HUES48 (cell line): Measurements from ENCODE around the gene MARS2.
"Not testable (repeated sequence)": the region's sequence is repeated elsewhere in the genome, so short reads cannot be mapped to it uniquely, and the experiment has no call there.

Experiments
- H3K27ac ChIP-seq: one replicate; pipeline ENCODE4 v1.7.0; 2013; ENCODE audit warnings: low read depth, low read length, inconsistent platforms
- H3K27me3 ChIP-seq: 2 replicates; pipeline ENCODE4 v1.6.1; 2013; ENCODE audit warnings: mild to moderate bottlenecking, low read length; ENCODE audit not compliant: control insufficient read depth, insufficient read depth
- H3K36me3 ChIP-seq: 2 replicates; pipeline ENCODE4 v1.6.1; 2013; ENCODE audit warnings: low read length; ENCODE audit not compliant: control insufficient read depth, insufficient read depth
- H3K4me1 ChIP-seq: 2 replicates; pipeline ENCODE4 v1.6.1; 2013; ENCODE audit warnings: mild to moderate bottlenecking, low read length; ENCODE audit not compliant: control insufficient read depth, insufficient read depth
- H3K4me3 ChIP-seq: 2 replicates; pipeline ENCODE4 v1.5.1; 2013; ENCODE audit warnings: mild to moderate bottlenecking, low read depth, low read length
- H3K9ac ChIP-seq: 2 replicates; pipeline ENCODE4 v1.6.1; 2013; ENCODE audit warnings: mild to moderate bottlenecking, low read depth, low read length, moderate library complexity
- H3K9me3 ChIP-seq: 2 replicates; pipeline ENCODE4 v1.6.1; 2013; ENCODE audit warnings: low read length; ENCODE audit not compliant: control insufficient read depth, insufficient read depth

Gene MARS2

DNA sequence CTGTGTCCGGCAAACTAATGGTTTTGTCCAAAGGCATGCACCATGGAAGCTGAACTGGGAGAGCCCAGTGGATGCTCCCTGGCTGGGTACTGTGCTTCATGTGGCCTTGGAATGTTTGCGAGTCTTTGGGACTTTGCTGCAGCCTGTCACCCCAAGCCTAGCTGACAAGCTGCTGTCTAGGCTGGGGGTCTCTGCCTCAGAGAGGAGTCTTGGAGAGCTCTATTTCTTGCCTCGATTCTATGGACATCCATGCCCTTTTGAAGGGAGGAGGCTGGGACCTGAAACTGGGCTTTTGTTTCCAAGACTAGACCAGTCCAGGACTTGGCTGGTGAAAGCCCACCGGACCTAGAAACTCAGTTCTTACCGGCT is 1.7 kb downstream of the MARS2 start:
- peaks cover 25% of the 10 kb centered on the region for H3K4me1 ChIP-seq
- H3K9ac ChIP-seq = no peak overlapping the region
- H3K4me3 ChIP-seq = peak overlapping the region; percentile 99
- no peak overlapping the region for H3K27ac ChIP-seq
- no peaks in the 10 kb centered on the region for H3K9me3 ChIP-seq
- H3K27me3 ChIP-seq = no peaks in the 10 kb centered on the region
- H3K36me3 ChIP-seq = peaks cover 30% of the 10 kb centered on the region

GRCh38 chr2:197707316-197708213 is 2.4 kb downstream of the MARS2 start:
- H3K9ac ChIP-seq = no peak overlapping the region
- no peaks in the 10 kb centered on the region for H3K27me3 ChIP-seq
- H3K9me3 ChIP-seq = no peaks in the 10 kb centered on the region
- peaks cover 25% of the 10 kb centered on the region for H3K4me1 ChIP-seq
- H3K36me3 ChIP-seq = peaks cover 36% of the 10 kb centered on the region
- H3K27ac ChIP-seq = no peak overlapping the region
- H3K4me3 ChIP-seq = peak overlapping the region; percentile 99

DNA sequence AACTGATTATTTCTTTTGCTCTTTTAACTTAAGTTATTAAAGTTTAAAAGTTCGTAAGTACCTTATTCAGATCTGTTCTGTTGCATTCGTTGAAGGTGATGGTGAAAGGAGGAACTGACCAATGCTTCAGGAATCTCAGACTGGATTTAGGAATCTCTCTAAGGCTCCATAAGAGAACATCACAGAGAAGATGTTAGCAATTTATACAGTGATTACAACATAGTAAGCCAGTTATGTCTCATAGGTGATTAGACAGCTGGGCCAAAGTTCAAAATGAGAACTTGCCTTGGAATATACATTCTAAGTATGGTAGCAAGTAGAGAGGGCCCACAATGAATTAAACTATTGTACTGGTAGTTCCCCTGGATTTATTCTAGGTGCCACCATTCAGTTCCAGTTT is 3.2 kb downstream of the MARS2 start:
- peaks cover 40% of the 10 kb centered on the region for H3K36me3 ChIP-seq

GRCh38 chr2:197709140-197709539 is 4.0 kb downstream of the MARS2 start:
- not testable (repeated sequence) for H3K27me3 ChIP-seq, H3K9me3 ChIP-seq, H3K9ac ChIP-seq, H3K27ac ChIP-seq
- Histone ChIP-seq H3K4me1 (peaks cover 21% of the 10 kb centered on the region), H3K36me3 (peaks cover 40% of the 10 kb centered on the region), H3K4me3 (0 out of 2 replicates have a peak overlapping the region, but pooled peaks have one; percentile 99)

More for the DNA sequence above, 3.2 kb downstream of the MARS2 start:
- Histone ChIP-seq H3K27me3 (no peaks in the 10 kb centered on the region), H3K4me3 (peak overlapping the region; percentile 99), H3K9ac (no peak overlapping the region), H3K27ac (no peak overlapping the region), H3K9me3 (no peaks in the 10 kb centered on the region), H3K4me1 (peaks cover 25% of the 10 kb centered on the region)

- peaks cover 15% of the 10 kb centered on the region for H3K4me1 ChIP-seq
- H3K9me3 ChIP-seq = no peaks in the 10 kb centered on the region
- H3K36me3 ChIP-seq = peaks cover 40% of the 10 kb centered on the region
- H3K4me3 ChIP-seq = no peak overlapping the region
- no peaks in the 10 kb centered on the region for H3K27me3 ChIP-seq
- H3K9ac ChIP-seq = no peak overlapping the region
- H3K27ac ChIP-seq = no peak overlapping the region
Measured at GRCh38 chr2:197710424-197711042, 5.4 kb downstream of the MARS2 start.

DNA sequence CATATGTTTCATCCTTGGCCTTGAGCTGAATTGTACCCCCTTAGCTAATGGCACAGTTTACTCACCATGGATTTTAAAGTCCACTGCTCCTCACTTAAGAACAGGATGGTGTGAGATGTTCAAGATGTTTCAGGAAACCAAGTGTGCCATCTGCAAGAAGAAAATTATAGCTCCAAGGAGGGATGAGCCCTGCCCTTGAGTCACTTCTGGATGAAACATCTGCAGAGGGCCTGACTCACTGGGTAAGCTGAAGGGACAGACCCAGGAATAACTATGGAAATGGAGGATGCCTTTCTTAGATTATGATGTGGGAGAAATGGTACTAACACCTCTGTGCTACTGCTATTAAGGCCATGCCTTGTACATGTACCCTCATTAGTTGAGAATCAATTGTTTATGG is 6.4 kb downstream of the MARS2 start:
- Histone ChIP-seq H3K9ac (no peak overlapping the region), H3K36me3 (peaks cover 43% of the 10 kb centered on the region), H3K4me1 (peaks cover 15% of the 10 kb centered on the region), H3K27me3 (no peaks in the 10 kb centered on the region), H3K4me3 (no peak overlapping the region), H3K27ac (no peak overlapping the region), H3K9me3 (no peaks in the 10 kb centered on the region)

GRCh38 chr2:197713271-197713670 is 8.1 kb downstream of the MARS2 start:
- Histone ChIP-seq H3K36me3 (peaks cover 42% of the 10 kb centered on the region), H3K4me1 (peaks cover 8% of the 10 kb centered on the region), H3K4me3 (no peak overlapping the region), H3K9ac (no peak overlapping the region), H3K9me3 (no peaks in the 10 kb centered on the region), H3K27ac (no peak overlapping the region), H3K27me3 (no peaks in the 10 kb centered on the region)

GRCh38 chr2:197717863-197718262 is 12.7 kb downstream of the MARS2 start:
- Histone ChIP-seq H3K9me3 (no peaks in the 10 kb centered on the region), H3K27me3 (no peaks in the 10 kb centered on the region), H3K36me3 (0 out of 2 replicates have a peak, but pooled peaks cover 4% of the 10 kb centered on the region), H3K27ac (no peak overlapping the region), H3K4me1 (no peaks in the 10 kb centered on the region), H3K4me3 (no peak overlapping the region), H3K9ac (no peak overlapping the region)

DNA sequence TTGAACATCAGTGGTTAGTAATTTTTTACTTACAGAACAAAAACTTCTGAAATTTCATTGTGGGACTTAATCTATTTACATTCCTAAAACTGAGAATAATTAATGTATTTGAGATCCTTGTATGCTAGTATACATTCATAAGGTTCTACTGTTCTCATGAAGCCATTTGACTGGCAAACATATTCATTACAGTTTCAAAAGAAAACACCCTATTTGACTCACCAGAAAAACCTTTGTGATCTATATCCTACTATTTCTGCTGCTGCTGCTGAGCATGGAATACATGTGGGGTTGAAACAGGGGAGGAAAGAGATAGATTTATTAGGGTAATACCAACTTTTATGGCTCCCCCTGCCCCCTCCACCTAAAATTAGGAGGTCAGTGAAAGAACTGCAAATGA is 21.8 kb downstream of the MARS2 start:
- H3K27me3 ChIP-seq = no peaks in the 10 kb centered on the region
- no peak overlapping the region for H3K9ac ChIP-seq
- no peaks in the 10 kb centered on the region for H3K9me3 ChIP-seq
- no peak overlapping the region for H3K4me3 ChIP-seq
- no peaks in the 10 kb centered on the region for H3K36me3 ChIP-seq
- no peaks in the 10 kb centered on the region for H3K4me1 ChIP-seq
- no peak overlapping the region for H3K27ac ChIP-seq

DNA sequence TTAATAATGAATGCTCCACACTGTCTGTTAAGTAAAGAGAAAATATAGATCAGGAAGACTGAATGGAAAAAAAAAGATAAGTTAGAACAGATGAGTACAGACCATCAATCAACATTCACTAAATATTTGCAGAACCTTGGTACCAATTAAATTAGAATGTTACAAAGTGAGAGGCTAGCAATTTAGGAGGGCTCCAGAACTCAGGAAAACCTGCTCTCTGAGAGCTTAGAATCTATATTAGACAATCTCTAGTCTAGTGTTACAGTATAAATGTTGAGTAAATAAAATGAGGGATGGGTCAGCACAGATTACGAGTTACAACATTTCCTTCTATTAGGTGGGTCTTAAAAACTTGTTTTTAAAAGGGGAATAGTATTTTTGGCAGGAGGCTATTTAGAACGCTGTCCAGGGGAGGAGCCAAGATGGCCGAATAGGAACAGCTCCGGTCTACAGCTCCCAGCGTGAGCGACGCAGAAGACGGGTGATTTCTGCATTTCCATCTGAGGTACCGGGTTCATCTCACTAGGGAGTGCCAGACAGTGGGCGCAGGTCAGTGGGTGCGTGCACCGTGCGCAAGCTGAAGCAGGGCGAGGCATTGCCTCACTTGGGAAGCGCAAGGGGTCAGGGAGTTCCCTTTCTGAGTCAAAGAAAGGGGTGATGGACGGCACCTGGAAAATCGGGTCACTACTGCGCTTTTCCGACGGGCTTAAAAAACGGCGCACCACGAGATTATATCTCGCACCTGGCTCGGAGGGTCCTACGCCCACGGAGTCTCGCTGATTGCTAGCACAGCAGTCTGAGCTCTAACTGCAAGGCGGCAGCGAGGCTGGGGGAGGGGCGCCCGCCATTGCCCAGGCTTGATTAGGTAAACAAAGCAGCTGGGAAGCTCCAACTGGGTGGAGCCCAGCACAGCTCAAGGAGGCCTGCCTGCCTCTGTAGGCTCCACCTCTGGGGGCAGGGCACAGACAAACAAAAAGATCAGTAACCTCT is 23.7 kb downstream of the MARS2 start:
- H3K9me3 ChIP-seq, H3K27me3 ChIP-seq, H3K27ac ChIP-seq, H3K4me3 ChIP-seq, H3K9ac ChIP-seq, H3K36me3 ChIP-seq, H3K4me1 ChIP-seq: not testable (repeated sequence)
